WTC11 (cell line): ENCODE measurements around the gene NGF. TPM values are rescaled to one million over a fixed set of nuclear protein-coding genes. Genes with fewer than 3 reads are reported as not detected.

Source experiments
- ATAC-seq: fragments of 200-7000 bp; cut with Tn5 transposase; 2 replicates; pipeline ENCODE4 v1.10.0; 2021; ENCODE audit warnings: mild to moderate bottlenecking, moderate library complexity
- CTCF ChIA-PET: fragments of 300-600 bp; sonication (Branson Sonifier 250); formaldehyde crosslinking; loops from one replicate; lab custom pipeline; 2021; ENCODE audit warnings: antibody characterized with exemption; lab: Charles Lee
- POLR2A ChIA-PET: fragments of 350-600 bp; sonication (Branson Sonifier 250); formaldehyde crosslinking; loops from one replicate; lab custom pipeline; 2021; ENCODE audit warnings: antibody characterized with exemption; lab: Charles Lee
- DNase-seq: peaks from one replicate; pipeline ENCODE4 v3.0.0; 2021; ENCODE audit warnings: low spot score
- H3K27ac Mint-ChIP-seq: 2 replicates; pipeline ENCODE4 v1.8.0; 2021; ENCODE audit warnings: mixed read lengths
- H3K27me3 Mint-ChIP-seq: 2 replicates; pipeline ENCODE4 v1.8.0; 2021; ENCODE audit warnings: low read depth, mild to moderate bottlenecking, moderate library complexity, mixed read lengths
- H3K36me3 Mint-ChIP-seq: 2 replicates; pipeline ENCODE4 v1.8.0; 2021; ENCODE audit warnings: mixed read lengths
- H3K4me1 Mint-ChIP-seq: 2 replicates; pipeline ENCODE4 v1.8.0; 2022; ENCODE audit warnings: mixed read lengths
- H3K4me3 Mint-ChIP-seq: 2 replicates; pipeline ENCODE4 v1.8.0; 2021; ENCODE audit warnings: mild to moderate bottlenecking, moderate library complexity, mixed read lengths
- H3K9me3 Mint-ChIP-seq: 2 replicates; pipeline ENCODE4 v1.8.0; 2021; ENCODE audit warnings: mixed read lengths
- ATF2 ChIP-seq: sonication (generic); formaldehyde crosslinking; IDR thresholded peaks from 2 replicates; pipeline ENCODE4 v1.8.1; 2022; ENCODE audit warnings: low read depth, missing genetic modification reagents, borderline replicate concordance
- CBFB ChIP-seq: sonication (generic); formaldehyde crosslinking; IDR thresholded peaks from 2 replicates; pipeline ENCODE4 v1.8.1; 2022; ENCODE audit warnings: mild to moderate bottlenecking, low read depth, missing genetic modification reagents
- CDX4 ChIP-seq: fragments of 250-450 bp; sonication (Bioruptor Pico); IDR thresholded peaks from 2 replicates; pipeline ENCODE4 v1.9.0; 2021; ENCODE audit warnings: moderate library complexity, mild to moderate bottlenecking, inconsistent platforms, borderline replicate concordance
- CREB1 ChIP-seq: sonication (generic); formaldehyde crosslinking; IDR thresholded peaks from 2 replicates; pipeline ENCODE4 v1.8.0; 2023; ENCODE audit warnings: mild to moderate bottlenecking, missing genetic modification reagents
- CTCF ChIP-seq: fragments of 200-600 bp; IDR thresholded peaks from 2 replicates; pipeline ENCODE4 v1.8.0; 2022; ENCODE audit warnings: antibody characterized with exemption
- E2F5 ChIP-seq: sonication (generic); formaldehyde crosslinking; IDR thresholded peaks from 2 replicates; pipeline ENCODE4 v1.8.1; 2022; ENCODE audit warnings: mild to moderate bottlenecking, moderate library complexity, missing genetic modification reagents
- EMX1 ChIP-seq: fragments of 250-450 bp; sonication (Bioruptor Pico); IDR thresholded peaks from 2 replicates; pipeline ENCODE4 v1.8.0; 2021; ENCODE audit warnings: mild to moderate bottlenecking
- FOXP1 ChIP-seq: sonication (generic); formaldehyde crosslinking; IDR thresholded peaks from 2 replicates; pipeline ENCODE4 v1.8.0; 2022; ENCODE audit warnings: missing genetic modification reagents, mild to moderate bottlenecking, moderate library complexity, borderline replicate concordance
- IRF2 ChIP-seq: sonication (generic); formaldehyde crosslinking; IDR thresholded peaks from 2 replicates; pipeline ENCODE4 v1.8.0; 2022; ENCODE audit warnings: low read depth, missing genetic modification reagents, borderline replicate concordance
- SP1 ChIP-seq: sonication (generic); formaldehyde crosslinking; conservative IDR thresholded peaks from 2 replicates; pipeline ENCODE4 v1.8.1; 2022; ENCODE audit warnings: missing genetic modification reagents
- USF2 ChIP-seq: sonication (generic); formaldehyde crosslinking; IDR thresholded peaks from 2 replicates; pipeline ENCODE4 v1.8.1; 2023; ENCODE audit warnings: mild to moderate bottlenecking, missing genetic modification reagents, moderate library complexity
- ZNF281 ChIP-seq: sonication (generic); formaldehyde crosslinking; IDR thresholded peaks from 2 replicates; pipeline ENCODE4 v1.8.0; 2023; ENCODE audit warnings: mild to moderate bottlenecking, missing genetic modification reagents
- ZNF396 ChIP-seq: fragments of 250-450 bp; sonication (Bioruptor Pico); IDR thresholded peaks from 2 replicates; pipeline ENCODE4 v1.8.0; 2021; ENCODE audit warnings: mild to moderate bottlenecking, moderate library complexity, borderline replicate concordance
- ZNF416 ChIP-seq: fragments of 250-450 bp; sonication (Bioruptor Pico); IDR thresholded peaks from 2 replicates; pipeline ENCODE4 v1.9.0; 2021; ENCODE audit warnings: mild to moderate bottlenecking, inconsistent platforms
- ZNF532 ChIP-seq: fragments of 250-450 bp; sonication (Bioruptor Pico); IDR thresholded peaks from 2 replicates; pipeline ENCODE4 v1.9.0; 2021; ENCODE audit warnings: mild to moderate bottlenecking, borderline replicate concordance
- ZNF671 ChIP-seq: fragments of 250-450 bp; sonication (Bioruptor Pico); IDR thresholded peaks from 2 replicates; pipeline ENCODE4 v1.8.0; 2021; ENCODE audit warnings: mild to moderate bottlenecking
- ZSCAN18 ChIP-seq: fragments of 250-450 bp; sonication (Bioruptor Pico); IDR thresholded peaks from 2 replicates; pipeline ENCODE4 v2.1.2; 2022; ENCODE audit warnings: mild to moderate bottlenecking, moderate library complexity
- total RNA-seq: library from RNA; stranded (reverse); gene quantifications from 3 replicates; pipeline ENCODE4 v1.2.3, GENCODE V29; 2021

The NGF gene
- total RNA-seq, 1 experiment from 2014 or later, result 0.55 TPM

- TF ChIP-seq ATF2 (no peak), E2F5 (CRISPR knock-in tag) (no peak), USF2 (no peak)
These were observed 75.2 kb downstream of the NGF start (continued) for GRCh38 chr1:115262886-115263285.

GRCh38 chr1:115261496-115261895, 76.6 kb downstream of the NGF start:
- POLR2A ChIA-PET, result no interaction called here
- Mint-ChIP-seq H3K4me1 (no peaks in the 10 kb centered on the region), H3K9me3 (peaks cover 27% of the 10 kb centered on the region), H3K36me3 (peaks cover 18% of the 10 kb centered on the region), H3K27ac (no peak overlapping the region), H3K4me3 (no peak overlapping the region), H3K27me3 (no peaks in the 10 kb centered on the region)
- ATAC-seq (no peak), DNase-seq (no peak)
- TF ChIP-seq CTCF, result no peak
- no peak for TF ChIP-seq IRF2 (CRISPR knock-in tag)
- no peak for TF ChIP-seq CBFB (CRISPR knock-in tag)
- TF ChIP-seq CREB1 (CRISPR knock-in tag), result no peak
- TF ChIP-seq CDX4 (CRISPR knock-in tag), result no peak
- no peak for TF ChIP-seq EMX1
- no peak for TF ChIP-seq FOXP1 (CRISPR knock-in tag)
- no peak for TF ChIP-seq ZNF281 (CRISPR knock-in tag)
- no peak for TF ChIP-seq ZSCAN18 (CRISPR knock-in tag)
- TF ChIP-seq ZNF532 (CRISPR knock-in tag), result no peak
- no peak for TF ChIP-seq ZNF416 (CRISPR knock-in tag)
- TF ChIP-seq ZNF396 (CRISPR knock-in tag), result no peak
- no peak for TF ChIP-seq ZNF671
- no peak for TF ChIP-seq SP1 (CRISPR knock-in tag)
- CTCF ChIA-PET, result interaction anchor here (0.6 to 3.1 kb wide), 2 partner anchors 14 to 76 kb away, joined by 3 to 10 read pairs; no protein-coding TSS in a partner anchor
